GM10248 (cell line): ENCODE results near the gene PNMT.
A peak's percentile ranks its signal among the peaks of the same experiment; 100 is the strongest.

Experiments used
- CTCF ChIA-PET: fragments of 300-600 bp; sonication (Branson Sonifier 250); formaldehyde crosslinking; extraction: SDS; loops from one replicate; lab custom pipeline; 2021; ENCODE audit warnings: antibody characterized with exemption; lab: Yijun Ruan, JAX
- POLR2A ChIA-PET: fragments of 350-650 bp; sonication (Branson Sonifier 250); formaldehyde crosslinking; extraction: SDS; loops from one replicate; lab custom pipeline; 2020; ENCODE audit warnings: antibody characterized with exemption; lab: Yijun Ruan, JAX
- DNase-seq: peaks from one replicate; pipeline ENCODE4 v3.0.0; 2012; ENCODE audit errors: extremely low spot score
- TF ChIP-seq, protein P1 (sequence below): IDR thresholded peaks from 2 replicates; pipeline ENCODE4 v1.5.1; 2012; ENCODE audit warnings: mild to moderate bottlenecking, low read depth; ENCODE audit errors: extremely low read depth, missing control alignments, control extremely low read depth

The PNMT gene

DNA sequence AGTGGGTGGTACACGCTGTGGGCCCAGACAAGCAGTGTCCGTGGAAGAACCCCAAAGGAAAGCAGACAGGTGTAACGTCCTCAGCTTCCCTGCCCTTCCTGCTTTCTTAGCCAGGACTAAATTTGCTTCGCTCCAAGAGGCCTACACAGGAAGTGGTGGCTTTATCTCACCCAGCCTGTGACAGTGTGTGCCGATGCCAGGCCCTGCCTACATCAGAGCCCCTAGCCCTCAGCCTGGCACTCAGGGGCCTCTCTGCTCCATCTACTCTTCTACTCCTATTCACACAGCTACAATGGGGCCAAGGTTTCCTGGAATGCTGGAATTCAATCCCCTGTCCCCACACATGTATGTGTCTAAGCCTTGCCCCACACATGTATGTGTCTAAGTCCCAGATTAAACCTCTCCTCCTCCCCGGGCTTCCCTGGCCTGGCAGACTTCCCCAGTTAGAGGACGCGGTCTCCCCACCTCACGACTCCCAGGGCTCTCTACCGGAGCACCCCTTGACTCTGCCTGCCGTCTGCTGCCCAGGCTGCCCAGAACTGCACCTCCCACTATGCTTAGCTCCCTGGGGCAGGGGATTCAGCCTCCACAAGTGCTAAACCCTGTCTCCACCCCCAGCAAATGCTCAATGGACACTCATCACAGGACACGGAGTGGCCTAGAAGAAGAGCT, 11.4 kb downstream of the PNMT start:
- POLR2A ChIA-PET, result interaction anchor here (0.8 kb wide), 1 partner anchor 9 kb away, joined by 3 read pairs; no protein-coding TSS in a partner anchor
- TF ChIP-seq, protein P1, sequence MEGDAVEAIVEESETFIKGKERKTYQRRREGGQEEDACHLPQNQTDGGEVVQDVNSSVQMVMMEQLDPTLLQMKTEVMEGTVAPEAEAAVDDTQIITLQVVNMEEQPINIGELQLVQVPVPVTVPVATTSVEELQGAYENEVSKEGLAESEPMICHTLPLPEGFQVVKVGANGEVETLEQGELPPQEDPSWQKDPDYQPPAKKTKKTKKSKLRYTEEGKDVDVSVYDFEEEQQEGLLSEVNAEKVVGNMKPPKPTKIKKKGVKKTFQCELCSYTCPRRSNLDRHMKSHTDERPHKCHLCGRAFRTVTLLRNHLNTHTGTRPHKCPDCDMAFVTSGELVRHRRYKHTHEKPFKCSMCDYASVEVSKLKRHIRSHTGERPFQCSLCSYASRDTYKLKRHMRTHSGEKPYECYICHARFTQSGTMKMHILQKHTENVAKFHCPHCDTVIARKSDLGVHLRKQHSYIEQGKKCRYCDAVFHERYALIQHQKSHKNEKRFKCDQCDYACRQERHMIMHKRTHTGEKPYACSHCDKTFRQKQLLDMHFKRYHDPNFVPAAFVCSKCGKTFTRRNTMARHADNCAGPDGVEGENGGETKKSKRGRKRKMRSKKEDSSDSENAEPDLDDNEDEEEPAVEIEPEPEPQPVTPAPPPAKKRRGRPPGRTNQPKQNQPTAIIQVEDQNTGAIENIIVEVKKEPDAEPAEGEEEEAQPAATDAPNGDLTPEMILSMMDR, result no peak
- no peak for DNase-seq
- CTCF ChIA-PET, result interaction anchor here (0.8 to 21.1 kb wide), 10 partner anchors 10 to 395 kb away, joined by 3 to 180 read pairs (median 9); partner anchors contain the start of genes MIEN1, PNMT and TCAP

DNA sequence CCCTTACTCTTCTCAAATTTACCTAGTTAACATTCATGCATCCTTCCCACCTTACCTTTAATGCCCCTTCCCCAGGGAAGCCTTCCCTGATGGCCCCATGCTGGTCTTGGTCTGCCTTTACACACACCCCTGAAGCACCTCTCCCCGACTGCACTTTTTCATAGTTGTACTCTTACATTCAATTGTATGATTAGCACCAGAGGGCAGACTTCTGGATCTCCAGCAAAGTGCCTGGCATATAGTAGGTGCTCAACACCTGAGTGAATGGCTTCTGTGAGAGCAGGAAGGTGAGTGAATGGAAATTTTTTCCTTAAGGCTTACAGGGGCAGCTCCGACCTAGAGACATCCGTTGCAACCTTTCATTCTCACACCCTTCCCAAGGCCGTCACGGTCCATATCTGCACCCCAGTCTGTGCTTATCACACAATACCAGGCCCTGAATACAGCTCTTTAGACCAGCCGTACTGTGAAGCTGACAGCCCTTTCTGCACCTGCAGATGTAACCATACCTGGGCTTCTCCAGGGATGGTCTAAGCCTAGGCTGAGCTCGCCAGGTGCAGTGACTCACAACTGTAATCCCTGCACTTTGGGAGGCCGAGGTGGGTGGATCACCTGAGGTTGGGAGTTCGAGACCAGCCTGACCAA, 15.2 kb downstream of the PNMT start:
- POLR2A ChIA-PET, result no interaction called here
- DNase-seq, result no peak
- CTCF ChIA-PET, result interaction anchor here (1.0 to 1.5 kb wide), 2 partner anchors 12 to 29 kb away, joined by 4 to 5 read pairs; no protein-coding TSS in a partner anchor
- TF ChIP-seq, protein P1, result no peak

DNA sequence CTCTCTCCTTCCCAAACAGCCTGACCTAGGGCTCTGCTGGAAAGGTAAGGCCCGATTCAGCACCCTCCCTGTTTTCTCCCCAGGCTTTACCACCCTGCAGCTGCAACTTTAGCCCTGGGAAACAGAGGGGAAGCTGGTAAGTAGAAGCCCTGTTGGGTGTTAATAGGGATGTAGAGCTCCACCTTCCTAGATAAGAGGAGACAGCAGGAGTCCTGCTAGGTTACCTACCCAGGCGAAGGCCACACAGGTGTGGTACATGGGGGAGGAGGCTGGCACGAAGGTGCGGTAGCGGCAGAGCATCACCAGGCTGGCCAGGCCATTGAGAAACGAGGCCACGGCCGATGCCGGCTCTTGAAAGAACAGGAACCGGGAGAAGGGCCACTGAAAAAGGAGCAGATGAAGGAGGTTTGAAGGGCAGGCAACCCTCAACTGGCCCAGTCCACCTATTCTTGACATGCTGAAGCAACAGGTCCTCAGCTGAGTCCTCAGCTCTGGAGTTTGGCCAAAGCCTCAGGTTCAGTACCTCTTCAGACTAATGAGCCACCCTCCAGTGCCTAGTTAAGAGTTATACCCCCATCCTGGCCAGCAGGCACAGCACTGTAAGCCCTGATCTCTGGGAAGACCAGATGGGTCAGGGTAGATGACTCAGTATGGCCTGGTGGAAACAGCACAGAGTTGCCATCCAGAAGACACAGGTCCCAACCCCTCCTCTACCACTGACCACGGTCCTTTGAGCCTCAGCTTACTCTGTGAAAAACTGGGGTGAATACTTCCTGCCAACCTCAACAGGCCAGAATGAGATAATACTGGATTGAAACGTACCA, 16.3 kb downstream of the PNMT start:
- DNase-seq, result no peak
- CTCF ChIA-PET, result interaction anchor here (1.2 to 1.5 kb wide), 2 partner anchors 11 to 14 kb away, joined by 4 to 5 read pairs; no protein-coding TSS in a partner anchor
- POLR2A ChIA-PET, result no interaction called here
- TF ChIP-seq, protein P1, result no peak

DNA sequence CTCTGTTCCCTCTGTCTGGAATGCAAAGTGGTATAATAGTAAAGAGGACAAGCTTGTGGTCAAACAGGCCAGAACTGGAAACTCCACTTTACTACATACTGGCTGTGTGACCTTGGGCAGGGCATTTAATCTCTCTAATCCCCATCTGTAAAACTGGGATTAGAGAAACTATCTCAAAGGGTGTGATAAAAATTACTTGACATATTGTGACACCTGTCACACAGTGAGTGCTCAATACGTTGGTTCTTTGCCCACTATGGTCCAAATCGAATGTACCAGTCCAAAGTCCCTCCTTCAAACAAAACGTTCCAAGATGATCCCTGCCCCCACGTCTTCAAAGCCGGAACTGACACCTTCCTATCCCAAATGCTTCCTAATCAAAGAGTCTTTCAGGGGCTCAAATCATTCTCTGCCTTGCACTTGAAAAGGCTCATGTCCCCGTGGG, 18.9 kb downstream of the PNMT start:
- ChIA-PET CTCF (interaction anchor here (0.7 to 3.0 kb wide), 4 partner anchors 9 to 65 kb away, joined by 3 to 15 read pairs (median 7); partner anchors contain the start of gene PNMT), POLR2A (no interaction called here)
- no peak for DNase-seq
- TF ChIP-seq, protein P1, result no peak

DNA sequence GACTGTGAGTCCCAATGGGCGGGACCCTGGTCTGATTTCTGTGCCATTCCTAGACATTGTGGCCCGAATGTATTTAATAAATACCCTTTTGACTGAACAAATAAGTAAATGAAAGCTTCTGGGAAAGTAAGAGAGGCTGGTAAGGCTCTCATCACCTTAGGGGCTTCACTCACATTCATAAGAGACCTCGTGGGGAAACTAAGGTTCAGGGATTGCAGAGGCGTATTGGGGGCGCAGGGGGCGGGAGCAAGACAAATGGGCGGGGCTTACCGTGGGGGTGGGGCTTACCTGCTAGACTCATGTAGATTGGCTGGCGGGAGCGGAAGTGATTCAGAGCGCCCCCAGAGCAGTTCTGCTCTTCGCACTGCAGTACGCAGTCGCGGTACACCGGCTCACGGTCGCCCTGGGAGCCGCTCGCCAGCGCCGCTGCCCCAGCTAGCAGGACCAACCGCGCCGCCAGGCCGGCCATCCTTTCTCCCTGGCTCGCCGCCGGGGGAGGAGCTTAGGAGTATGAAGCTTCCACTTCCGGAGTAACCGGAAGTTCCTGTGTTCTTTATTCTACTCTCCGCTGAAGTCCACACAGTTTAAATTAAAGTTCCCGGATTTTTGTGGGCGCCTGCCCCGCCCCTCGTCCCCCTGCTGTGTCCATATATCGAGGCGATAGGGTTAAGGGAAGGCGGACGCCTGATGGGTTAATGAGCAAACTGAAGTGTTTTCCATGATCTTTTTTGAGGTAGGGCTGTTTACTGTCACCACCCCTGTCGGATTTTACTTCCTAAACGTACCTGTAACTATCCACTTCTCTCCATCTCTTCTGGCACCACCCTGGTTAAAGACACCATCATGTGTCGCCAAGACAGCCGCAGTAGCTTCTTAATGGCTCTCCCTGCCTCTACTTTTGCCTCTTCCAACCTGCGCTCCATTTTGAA, 19.6 kb downstream of the PNMT start, which contains the start of gene PGAP3:
PGAP3 (minus strand) TSS at position 512 of the 929 bp plus-strand sequence; CDS start at position 469, 43 bp downstream.
- ChIA-PET CTCF (interaction anchor here (0.9 to 3.0 kb wide), 10 partner anchors 9 to 66 kb away, joined by 3 to 15 read pairs (median 6); partner anchors contain the start of genes MIEN1 and PNMT), POLR2A (interaction anchor here (0.5 to 0.9 kb wide), 2 partner anchors 13 to 28 kb away, joined by 3 to 5 read pairs; no protein-coding TSS in a partner anchor)
- peak; percentile 94 for DNase-seq
- TF ChIP-seq, protein P1, result no peak
